Liver (tissue), 9 donors: ENCODE results near the gene UBE2L3. TPM values are rescaled to one million over a fixed set of nuclear protein-coding genes. Genes with fewer than 3 reads are reported as not detected.

Experiments
- DNase-seq: peaks from one replicate; pipeline ENCODE4 v3.0.0-alpha.2; 2017; ENCODE audit warnings: low spot score
- H3K27ac ChIP-seq, 2 donors: one replicate each; pipeline ENCODE4 v1.7.0; 2013; ENCODE audit warnings: inconsistent platforms in 2 of 2, low read length in 2 of 2, control low read depth in 1 of 2, low read depth in 1 of 2, mild to moderate bottlenecking in 1 of 2
- H3K27me3 ChIP-seq, 4 donors: one replicate each; pipeline versions ENCODE4 v1.6.1 to v1.7.0; 2013; ENCODE audit warnings: low read length in 3 of 4, inconsistent platforms in 1 of 4, mild to moderate bottlenecking in 1 of 4, moderate library complexity in 1 of 4; ENCODE audit not compliant: control insufficient read depth in 4 of 4, insufficient read depth in 4 of 4
- H3K36me3 ChIP-seq, 4 donors: one replicate each; pipeline versions ENCODE4 v1.6.1 to v1.7.0; 2013; ENCODE audit warnings: low read length in 3 of 4, mild to moderate bottlenecking in 3 of 4, low read depth in 1 of 4, moderate library complexity in 1 of 4; ENCODE audit not compliant: control insufficient read depth in 4 of 4, insufficient read depth in 3 of 4
- H3K4me1 ChIP-seq, 4 donors: one replicate each; pipeline versions ENCODE4 v1.6.1 to v1.7.0; 2013; ENCODE audit warnings: low read length in 3 of 4, mild to moderate bottlenecking in 3 of 4, moderate library complexity in 1 of 4; ENCODE audit not compliant: control insufficient read depth in 4 of 4, insufficient read depth in 4 of 4
- H3K4me3 ChIP-seq, 3 donors: one replicate each; pipeline versions ENCODE4 v1.6.1 to v1.7.0; 2013; ENCODE audit warnings: low read length in 3 of 3, control low read depth in 1 of 3, low read depth in 1 of 3, mild to moderate bottlenecking in 1 of 3
- H3K9ac ChIP-seq, 2 donors: one replicate each; pipeline ENCODE4 v1.7.0; 2013; ENCODE audit warnings: low read length in 2 of 2, mild to moderate bottlenecking in 2 of 2, moderate library complexity in 2 of 2, control low read depth in 1 of 2, low read depth in 1 of 2
- H3K9me3 ChIP-seq, 4 donors: one replicate each; pipeline versions ENCODE4 v1.6.1 to v1.7.0; 2013; ENCODE audit warnings: low read length in 3 of 4; ENCODE audit not compliant: control insufficient read depth in 4 of 4
- FOXA1 ChIP-seq: IDR thresholded peaks from 2 replicates; pipeline ENCODE4 v1.6.1; 2016; ENCODE audit warnings: antibody characterized with exemption
- FOXA2 ChIP-seq: IDR thresholded peaks from 2 replicates; pipeline ENCODE4 v1.6.1; 2016; ENCODE audit warnings: antibody characterized with exemption
- HNF4A ChIP-seq, 2 donors: conservative IDR thresholded peaks; 2 replicates each; pipeline ENCODE4 v1.6.1; 2016; ENCODE audit warnings: antibody characterized with exemption in 2 of 2, mild to moderate bottlenecking in 2 of 2
- RAD21 ChIP-seq, 2 donors: IDR thresholded peaks; 2 replicates each; pipeline ENCODE4 v1.6.1; 2016; ENCODE audit warnings: antibody characterized with exemption in 2 of 2, mild to moderate bottlenecking in 2 of 2
- RXRA ChIP-seq, 2 donors: IDR thresholded peaks; 2 replicates each; pipeline ENCODE4 v1.6.1; 2017 to 2018; ENCODE audit warnings: antibody characterized with exemption in 2 of 2, mild to moderate bottlenecking in 1 of 2
- SP1 ChIP-seq: IDR thresholded peaks from 2 replicates; pipeline ENCODE4 v1.6.1; 2018; ENCODE audit warnings: antibody characterized with exemption, mild to moderate bottlenecking
- TAF1 ChIP-seq: conservative IDR thresholded peaks from 2 replicates; pipeline ENCODE4 v1.6.1; 2016; ENCODE audit warnings: antibody characterized with exemption, mild to moderate bottlenecking
- YY1 ChIP-seq: IDR thresholded peaks from 2 replicates; pipeline ENCODE4 v1.6.1; 2016; ENCODE audit warnings: antibody characterized with exemption, mild to moderate bottlenecking
- WGBS: extraction: QIAGEN DNeasy Blood & Tissue Kit; methylation state at CpG from one replicate; pipeline ENCODE4 v1.1.7; 2013; 5-methylcytosine and 5-hydroxymethylcytosine counted together
- polyA plus RNA-seq, 2 donors: library from polyadenylated mRNA; stranded (reverse) in 1 of 2; unstranded in 1 of 2; fragments of 200-250 nt in 1 of 2; fragments of >200 nt in 1 of 2; fragmentation: Nextera tagmentation in 1 of 2; extraction: Ambion mirVana in 1 of 2; gene quantifications; one replicate each; pipeline versions ENCODE4 v1.2.1 to v1.2.3, GENCODE V29; 2013 to 2015
- total RNA-seq, 2 donors: library from RNA; depleted of rRNA; stranded (reverse); fragments of >200 nt; gene quantifications; one replicate each; pipeline ENCODE4 v1.2.3, GENCODE V29; 2014
- TF ChIP-seq, protein P1 (sequence below): IDR thresholded peaks from 2 replicates; pipeline ENCODE4 v1.6.1; 2016; ENCODE audit warnings: antibody characterized with exemption, mild to moderate bottlenecking
- TF ChIP-seq, protein P2 (sequence below): IDR thresholded peaks from 2 replicates; pipeline ENCODE4 v1.6.1; 2016; ENCODE audit warnings: antibody characterized with exemption
- TF ChIP-seq, protein P3 (sequence below): fragments of 150-350 bp; IDR thresholded peaks from 2 replicates; pipeline ENCODE4 v1.5.1; 2017; ENCODE audit warnings: improper control_type of control experiment, low read depth, low read length; ENCODE audit not compliant: missing input control
- TF ChIP-seq, protein P4 (sequence below): IDR thresholded peaks from 2 replicates; pipeline ENCODE4 v1.6.1; 2016; ENCODE audit warnings: antibody characterized with exemption
- TF ChIP-seq, protein P5 (sequence below): IDR thresholded peaks from 2 replicates; pipeline ENCODE4 v1.6.1; 2016; ENCODE audit warnings: antibody characterized with exemption
- donor health status: healthy.
- donor health status: healthy.
- donor health status: healthy.
- donor health status: healthy.
- donor health status: healthy.

Gene UBE2L3
- total and polyA plus RNA-seq, 4 donors: 14.3 to 33.4 (median 19.8) TPM

DNA sequence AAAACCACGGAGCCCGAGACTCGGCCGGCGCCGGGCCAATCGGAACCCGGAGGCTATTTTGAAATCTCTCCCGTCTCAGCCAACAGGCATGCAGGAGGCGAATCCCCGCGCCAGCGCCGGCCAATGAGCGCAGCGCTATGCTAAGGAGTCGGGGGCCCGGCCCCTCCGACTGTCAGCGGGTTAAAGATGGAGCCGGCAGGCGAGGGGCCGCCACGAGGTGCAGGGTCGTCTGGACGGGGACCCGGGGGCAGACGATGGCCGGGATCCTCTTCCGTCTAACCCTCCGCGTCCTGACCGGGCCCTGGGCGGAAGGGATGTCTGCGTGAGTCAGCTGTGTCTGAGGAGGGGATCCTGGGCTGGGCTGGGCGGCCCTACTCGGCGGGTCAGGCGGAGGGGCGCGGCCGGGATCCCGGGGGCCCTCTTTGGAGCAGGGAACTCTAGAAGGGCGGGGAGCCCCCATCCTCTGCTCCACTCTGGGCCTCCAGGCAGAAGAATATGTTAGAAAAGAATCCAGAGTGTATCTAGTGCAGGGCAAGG is 84.6 kb downstream of the UBE2L3 start:
- peak; percentile 83 for DNase-seq
- H3K27ac ChIP-seq: no peak overlapping the region

DNA sequence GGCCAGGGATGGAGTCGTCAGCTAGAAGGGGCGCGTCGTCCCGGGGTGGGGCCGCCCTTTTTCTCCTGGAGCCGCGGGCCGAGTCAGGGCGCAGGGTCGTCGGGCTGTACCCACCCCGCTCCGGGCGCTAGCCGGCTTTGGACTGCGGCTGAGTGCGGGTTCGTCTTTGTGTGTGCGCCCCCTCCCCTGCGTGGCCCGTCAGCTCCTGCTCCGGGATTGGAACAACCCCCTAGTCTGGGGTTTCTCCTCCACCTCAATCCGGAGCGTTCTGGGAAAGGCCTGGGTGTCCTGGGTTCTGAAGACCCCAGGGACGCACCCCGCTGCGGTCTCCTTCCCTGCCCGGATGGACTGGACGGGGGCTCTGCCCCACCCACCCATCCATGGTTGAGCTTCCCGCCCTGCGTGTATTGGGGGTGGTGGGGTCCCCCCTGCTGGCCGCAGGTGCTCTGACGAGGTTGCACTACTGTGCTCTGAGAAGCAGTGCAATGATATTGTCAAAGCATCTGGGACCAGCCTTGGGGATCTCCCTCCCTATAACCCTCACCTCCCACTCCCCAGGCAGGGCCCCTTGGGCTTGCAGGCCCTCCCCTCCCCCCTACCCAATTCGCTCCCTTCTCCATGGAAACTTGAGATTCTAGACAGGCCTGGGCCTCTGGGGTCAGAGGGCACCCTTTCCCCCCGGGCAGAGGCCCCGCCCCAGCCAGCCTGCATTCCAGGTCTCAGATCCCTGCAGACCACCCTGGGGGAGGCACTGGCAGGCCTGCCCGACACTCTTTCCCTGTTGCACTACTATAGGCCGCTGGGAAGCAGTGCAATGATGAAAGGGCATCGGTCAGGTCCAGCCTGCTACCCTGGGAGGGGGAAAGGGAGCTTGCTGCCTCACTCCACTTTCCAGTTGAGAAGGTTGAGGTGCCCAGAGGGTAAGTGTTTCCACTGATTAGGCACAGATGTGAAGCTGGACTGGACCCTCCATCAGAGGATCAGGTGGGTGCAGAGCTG is 85.3 kb downstream of the UBE2L3 start:
- TF ChIP-seq FOXA1 (no peak), TAF1 (no peak), RAD21 (IDR thresholded peaks at IDR 0.05) (no peak), SP1 (no peak), RXRA (IDR thresholded peaks at IDR 0.05) (no peak), FOXA2 (no peak), HNF4A (conservative IDR thresholded peaks at IDR 0.05) (no peak), YY1 (no peak)
- TF ChIP-seq, protein P1, sequence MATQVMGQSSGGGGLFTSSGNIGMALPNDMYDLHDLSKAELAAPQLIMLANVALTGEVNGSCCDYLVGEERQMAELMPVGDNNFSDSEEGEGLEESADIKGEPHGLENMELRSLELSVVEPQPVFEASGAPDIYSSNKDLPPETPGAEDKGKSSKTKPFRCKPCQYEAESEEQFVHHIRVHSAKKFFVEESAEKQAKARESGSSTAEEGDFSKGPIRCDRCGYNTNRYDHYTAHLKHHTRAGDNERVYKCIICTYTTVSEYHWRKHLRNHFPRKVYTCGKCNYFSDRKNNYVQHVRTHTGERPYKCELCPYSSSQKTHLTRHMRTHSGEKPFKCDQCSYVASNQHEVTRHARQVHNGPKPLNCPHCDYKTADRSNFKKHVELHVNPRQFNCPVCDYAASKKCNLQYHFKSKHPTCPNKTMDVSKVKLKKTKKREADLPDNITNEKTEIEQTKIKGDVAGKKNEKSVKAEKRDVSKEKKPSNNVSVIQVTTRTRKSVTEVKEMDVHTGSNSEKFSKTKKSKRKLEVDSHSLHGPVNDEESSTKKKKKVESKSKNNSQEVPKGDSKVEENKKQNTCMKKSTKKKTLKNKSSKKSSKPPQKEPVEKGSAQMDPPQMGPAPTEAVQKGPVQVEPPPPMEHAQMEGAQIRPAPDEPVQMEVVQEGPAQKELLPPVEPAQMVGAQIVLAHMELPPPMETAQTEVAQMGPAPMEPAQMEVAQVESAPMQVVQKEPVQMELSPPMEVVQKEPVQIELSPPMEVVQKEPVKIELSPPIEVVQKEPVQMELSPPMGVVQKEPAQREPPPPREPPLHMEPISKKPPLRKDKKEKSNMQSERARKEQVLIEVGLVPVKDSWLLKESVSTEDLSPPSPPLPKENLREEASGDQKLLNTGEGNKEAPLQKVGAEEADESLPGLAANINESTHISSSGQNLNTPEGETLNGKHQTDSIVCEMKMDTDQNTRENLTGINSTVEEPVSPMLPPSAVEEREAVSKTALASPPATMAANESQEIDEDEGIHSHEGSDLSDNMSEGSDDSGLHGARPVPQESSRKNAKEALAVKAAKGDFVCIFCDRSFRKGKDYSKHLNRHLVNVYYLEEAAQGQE: no peak
- TF ChIP-seq, protein P2, sequence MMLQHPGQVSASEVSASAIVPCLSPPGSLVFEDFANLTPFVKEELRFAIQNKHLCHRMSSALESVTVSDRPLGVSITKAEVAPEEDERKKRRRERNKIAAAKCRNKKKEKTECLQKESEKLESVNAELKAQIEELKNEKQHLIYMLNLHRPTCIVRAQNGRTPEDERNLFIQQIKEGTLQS: no peak
- TF ChIP-seq, protein P3, sequence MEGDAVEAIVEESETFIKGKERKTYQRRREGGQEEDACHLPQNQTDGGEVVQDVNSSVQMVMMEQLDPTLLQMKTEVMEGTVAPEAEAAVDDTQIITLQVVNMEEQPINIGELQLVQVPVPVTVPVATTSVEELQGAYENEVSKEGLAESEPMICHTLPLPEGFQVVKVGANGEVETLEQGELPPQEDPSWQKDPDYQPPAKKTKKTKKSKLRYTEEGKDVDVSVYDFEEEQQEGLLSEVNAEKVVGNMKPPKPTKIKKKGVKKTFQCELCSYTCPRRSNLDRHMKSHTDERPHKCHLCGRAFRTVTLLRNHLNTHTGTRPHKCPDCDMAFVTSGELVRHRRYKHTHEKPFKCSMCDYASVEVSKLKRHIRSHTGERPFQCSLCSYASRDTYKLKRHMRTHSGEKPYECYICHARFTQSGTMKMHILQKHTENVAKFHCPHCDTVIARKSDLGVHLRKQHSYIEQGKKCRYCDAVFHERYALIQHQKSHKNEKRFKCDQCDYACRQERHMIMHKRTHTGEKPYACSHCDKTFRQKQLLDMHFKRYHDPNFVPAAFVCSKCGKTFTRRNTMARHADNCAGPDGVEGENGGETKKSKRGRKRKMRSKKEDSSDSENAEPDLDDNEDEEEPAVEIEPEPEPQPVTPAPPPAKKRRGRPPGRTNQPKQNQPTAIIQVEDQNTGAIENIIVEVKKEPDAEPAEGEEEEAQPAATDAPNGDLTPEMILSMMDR: no peak
- TF ChIP-seq, protein P4, sequence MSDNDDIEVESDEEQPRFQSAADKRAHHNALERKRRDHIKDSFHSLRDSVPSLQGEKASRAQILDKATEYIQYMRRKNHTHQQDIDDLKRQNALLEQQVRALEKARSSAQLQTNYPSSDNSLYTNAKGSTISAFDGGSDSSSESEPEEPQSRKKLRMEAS: no peak
- TF ChIP-seq, protein P5, sequence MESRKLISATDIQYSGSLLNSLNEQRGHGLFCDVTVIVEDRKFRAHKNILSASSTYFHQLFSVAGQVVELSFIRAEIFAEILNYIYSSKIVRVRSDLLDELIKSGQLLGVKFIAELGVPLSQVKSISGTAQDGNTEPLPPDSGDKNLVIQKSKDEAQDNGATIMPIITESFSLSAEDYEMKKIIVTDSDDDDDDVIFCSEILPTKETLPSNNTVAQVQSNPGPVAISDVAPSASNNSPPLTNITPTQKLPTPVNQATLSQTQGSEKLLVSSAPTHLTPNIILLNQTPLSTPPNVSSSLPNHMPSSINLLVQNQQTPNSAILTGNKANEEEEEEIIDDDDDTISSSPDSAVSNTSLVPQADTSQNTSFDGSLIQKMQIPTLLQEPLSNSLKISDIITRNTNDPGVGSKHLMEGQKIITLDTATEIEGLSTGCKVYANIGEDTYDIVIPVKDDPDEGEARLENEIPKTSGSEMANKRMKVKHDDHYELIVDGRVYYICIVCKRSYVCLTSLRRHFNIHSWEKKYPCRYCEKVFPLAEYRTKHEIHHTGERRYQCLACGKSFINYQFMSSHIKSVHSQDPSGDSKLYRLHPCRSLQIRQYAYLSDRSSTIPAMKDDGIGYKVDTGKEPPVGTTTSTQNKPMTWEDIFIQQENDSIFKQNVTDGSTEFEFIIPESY: no peak
- Histone ChIP-seq H3K27me3 (no peaks in the 10 kb centered on the region), H3K4me3 (peak overlapping the region in 1 of 3 donors; percentile 50), H3K9me3 (no peaks in the 10 kb centered on the region), H3K4me1 (peaks cover 11 to 21% (median 18%) of the 10 kb centered on the region in 4 donors), H3K27ac (no peak overlapping the region), H3K9ac (no peak overlapping the region), H3K36me3 (peaks cover 0 to 5% (median 3%) of the 10 kb centered on the region in 4 donors)
- no peak for DNase-seq
- WGBS: 41% methylated on average over 40 of the region's 40 CpGs

More for the DNA sequence above, 84.6 kb downstream of the UBE2L3 start:
- Histone ChIP-seq H3K4me1 (peaks cover 11 to 17% (median 13%) of the 10 kb centered on the region in 4 donors), H3K9me3 (no peaks in the 10 kb centered on the region), H3K4me3 (peak overlapping the region in 2 of 3 donors; percentile 50 to 52), H3K36me3 (peaks cover 0 to 5% (median 3%) of the 10 kb centered on the region in 4 donors), H3K27me3 (no peaks in the 10 kb centered on the region), H3K9ac (no peak overlapping the region)
- 3% methylated on average over 44 of the region's 44 CpGs for WGBS
- TF ChIP-seq SP1 (peak; percentile 53), RAD21 (IDR thresholded peaks at IDR 0.05) (no peak)
